ENCODE measurements around the gene TMEM132A.

Gene TMEM132A

DNA sequence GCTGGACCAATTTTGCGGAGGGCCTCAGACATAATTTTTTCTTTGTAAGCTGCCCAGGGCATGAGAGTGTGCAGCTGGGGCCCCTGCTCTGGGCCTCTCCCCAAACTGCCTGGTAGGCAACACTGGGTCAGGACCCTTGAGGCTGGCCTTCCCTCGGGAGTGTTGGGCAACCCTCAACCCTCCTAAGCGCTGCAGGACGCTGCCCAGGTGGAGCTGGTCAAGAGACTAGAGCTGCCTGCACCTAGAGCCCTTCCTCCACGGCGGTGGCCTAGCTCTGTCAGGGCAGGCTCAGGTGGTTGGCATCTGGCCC, 505 bp upstream of the TMEM132A start:
- no peak for DNase-seq

DNA sequence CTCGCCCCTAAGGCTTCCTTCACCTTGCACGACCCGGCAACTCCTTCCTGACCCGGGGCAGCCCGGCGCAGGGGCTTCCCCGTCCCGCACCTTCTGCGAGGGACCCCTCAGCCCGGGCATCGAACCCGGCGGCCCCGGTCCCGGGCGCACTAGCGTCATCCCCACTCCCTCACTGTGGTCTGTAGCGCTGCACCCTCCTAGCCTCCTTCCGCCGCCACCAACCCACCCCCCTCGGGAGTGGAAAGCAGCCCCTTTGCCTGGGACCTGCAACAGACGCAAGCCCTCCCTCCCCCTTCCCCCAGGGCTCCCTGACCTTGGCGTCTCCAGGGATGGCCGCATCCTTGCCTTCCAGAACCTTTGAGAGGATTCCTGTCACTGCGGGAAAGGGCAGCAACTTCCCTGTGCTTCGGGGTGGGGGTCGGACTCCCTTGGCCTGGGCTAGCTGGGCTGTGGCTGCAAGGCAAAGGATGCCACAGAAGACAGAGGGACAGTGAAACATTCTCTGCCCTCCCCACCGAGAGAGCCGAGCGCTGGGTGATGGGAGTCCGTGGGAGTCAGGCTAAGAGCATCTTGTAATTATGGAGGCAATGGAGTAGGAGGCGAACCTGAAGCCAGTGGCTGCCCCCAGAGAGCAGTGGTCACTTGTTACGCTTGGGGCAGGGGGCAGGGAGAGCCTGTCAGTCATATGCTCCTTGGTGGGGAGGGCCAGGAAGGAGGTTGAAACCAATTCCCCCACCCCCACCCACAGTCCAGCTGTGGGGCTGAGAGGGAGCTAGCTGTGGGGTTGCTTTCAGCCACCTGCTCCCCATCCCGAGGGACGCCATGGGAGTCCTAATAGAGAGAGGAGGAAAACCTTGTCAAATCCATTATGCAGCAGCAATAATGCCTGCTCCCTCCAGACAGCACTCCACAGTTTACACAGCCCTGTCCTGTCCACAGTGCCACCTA, 920 bp downstream of the TMEM132A start:
- no peak for DNase-seq

DNA sequence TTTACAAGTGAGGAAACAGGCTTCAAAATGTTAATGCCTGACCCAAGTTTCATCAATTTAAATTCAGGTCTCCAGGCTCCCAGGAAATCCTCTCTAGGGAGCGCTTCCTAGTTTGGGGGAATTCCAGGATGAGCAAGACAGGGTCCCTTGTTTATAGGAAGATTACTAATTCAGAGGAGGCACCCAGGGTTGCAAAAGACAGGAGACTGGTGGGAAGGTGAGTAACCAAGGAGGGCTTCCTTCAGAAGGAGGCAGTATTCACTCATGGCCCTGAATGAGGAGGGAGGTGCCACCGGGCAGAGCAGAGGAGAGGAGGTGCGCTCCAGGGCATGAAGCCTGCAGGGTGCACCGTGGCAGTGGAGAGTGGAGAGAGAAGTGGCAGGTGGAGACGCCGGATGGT, 1.6 kb downstream of the TMEM132A start:
- DNase-seq = no peak

DNA sequence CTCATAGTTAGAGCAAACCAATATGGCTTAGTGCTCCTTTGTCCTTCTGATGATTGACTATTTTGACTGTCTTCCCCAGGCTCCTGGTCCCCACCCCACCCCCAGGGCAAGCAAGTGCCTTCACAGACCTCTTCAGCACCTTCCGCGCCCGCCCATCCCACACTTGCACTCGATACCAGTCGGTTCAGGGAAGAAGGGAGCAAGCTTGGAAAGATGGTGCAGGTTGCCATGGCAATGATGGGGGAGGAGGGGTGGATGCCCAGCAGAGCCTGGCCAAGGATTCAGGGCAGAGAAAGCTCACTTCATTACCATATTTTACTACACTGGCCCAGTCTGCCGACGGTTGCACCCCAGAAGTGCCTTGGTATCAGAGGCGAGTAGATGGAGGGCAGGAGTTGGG, 2.2 kb downstream of the TMEM132A start:
- no peak for DNase-seq

DNA sequence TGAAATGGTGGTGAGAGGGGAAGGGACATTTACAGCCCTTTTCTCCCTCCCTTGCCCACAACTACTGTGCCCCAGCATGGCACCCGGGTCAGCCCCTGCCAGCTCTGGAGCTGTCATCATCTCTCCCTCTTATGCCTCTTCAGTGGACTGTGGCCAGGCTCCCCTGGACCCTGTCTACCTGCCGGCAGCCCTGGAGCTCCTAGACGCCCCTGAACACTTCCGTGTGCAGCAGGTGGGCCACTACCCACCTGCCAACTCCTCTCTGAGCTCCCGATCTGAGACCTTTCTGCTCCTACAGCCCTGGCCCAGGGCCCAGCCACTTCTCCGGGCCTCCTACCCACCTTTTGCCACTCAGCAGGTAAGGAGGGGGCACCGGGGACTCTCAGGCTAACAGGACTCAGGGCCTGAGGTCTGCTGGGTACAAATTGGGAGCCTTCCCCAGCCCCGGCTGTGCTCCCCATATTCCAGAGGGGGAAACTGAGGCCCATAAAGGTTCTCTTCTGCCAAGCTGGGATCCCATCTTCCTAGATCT, 2.9 kb downstream of the TMEM132A start:
- DNase-seq = no peak

DNA sequence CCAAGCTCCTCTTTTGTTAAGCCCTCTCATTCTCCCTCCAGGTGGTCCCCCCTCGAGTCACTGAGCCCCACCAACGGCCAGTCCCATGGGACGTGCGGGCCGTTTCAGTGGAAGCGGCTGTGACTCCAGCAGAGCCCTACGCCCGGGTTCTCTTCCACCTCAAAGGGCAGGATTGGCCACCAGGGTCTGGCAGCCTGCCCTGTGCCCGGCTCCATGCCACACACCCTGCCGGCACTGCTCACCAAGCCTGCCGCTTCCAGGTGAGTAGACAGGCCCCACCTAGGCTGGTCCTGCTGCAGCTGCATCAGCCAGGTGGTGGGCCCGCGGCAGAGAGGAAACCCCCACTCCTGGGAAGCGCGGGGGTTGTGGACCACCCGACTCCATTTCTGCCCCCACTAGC, 3.3 kb downstream of the TMEM132A start:
- no peak for DNase-seq

DNA sequence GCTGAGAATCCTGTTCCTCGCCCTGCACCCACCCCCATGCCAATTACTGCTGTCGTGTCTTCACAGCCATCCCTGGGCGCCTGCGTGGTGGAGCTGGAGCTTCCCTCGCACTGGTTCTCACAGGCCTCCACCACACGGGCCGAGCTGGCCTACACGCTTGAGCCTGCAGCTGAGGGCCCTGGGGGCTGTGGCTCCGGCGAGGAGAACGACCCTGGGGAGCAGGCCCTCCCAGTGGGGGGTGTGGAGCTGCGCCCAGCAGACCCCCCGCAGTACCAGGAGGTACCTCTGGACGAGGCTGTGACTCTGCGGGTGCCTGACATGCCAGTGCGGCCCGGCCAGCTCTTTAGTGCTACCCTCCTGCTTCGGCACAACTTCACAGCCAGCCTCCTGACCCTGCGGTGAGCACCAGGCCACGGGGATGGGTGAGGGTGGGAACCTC, 4.3 kb downstream of the TMEM132A start:
- no peak for DNase-seq

DNA sequence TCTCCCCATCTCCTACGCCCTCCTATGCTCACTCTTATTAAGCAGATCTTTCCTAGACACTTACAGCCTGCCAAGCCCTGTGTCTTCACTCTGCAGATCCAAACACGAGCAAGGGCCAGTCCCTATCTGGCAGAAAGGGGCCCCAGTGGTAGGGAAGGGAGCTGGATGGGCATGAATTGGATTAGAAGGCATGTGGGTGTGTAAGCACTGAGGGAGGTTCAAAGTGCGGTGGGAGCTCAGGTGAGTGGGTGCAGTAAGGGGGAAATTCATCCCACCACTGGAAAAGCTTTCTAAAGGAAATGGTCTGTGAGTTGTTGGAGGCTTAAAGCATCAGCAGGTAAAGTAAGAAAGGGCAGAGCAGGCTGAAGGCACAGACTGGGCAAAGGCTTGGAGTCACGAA, 5.5 kb downstream of the TMEM132A start:
- no peak for DNase-seq

DNA sequence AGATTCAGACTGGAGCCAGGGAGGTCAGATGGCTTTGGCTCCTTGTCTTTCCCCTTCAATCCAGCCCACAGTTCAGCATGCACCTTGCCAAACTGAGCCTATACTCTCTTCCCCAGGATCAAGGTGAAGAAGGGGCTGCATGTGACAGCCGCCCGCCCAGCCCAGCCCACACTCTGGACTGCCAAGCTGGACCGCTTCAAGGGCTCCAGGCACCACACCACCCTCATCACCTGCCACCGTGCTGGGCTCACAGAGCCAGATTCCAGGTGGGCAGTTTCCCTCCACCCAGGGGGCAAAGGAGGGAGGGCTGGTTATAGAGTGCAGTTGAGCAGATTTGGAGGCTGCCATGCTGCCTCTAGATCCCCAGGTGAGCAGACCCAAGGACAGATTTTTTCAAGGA, 6.1 kb downstream of the TMEM132A start:
- no peak for DNase-seq

DNA sequence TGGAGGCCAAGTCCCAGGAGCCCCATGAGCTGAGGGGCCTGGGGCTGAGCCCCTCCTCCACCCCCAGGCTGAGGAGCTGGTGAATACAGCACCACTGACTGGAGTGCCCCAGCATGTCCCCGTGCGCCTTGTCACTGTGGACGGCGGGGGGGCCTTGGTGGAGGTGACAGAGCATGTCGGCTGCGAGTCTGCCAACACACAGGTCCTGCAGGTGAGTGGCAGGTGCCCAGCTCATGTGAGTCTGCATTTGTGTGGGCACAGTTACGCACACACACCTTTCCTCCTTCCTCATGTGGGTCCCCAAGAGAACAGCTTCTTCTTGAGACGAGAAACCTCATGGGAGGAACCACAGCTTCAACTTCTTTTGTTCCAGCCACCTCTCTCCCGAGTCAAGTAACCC, 7.7 kb downstream of the TMEM132A start:
- DNase-seq = no peak

DNA sequence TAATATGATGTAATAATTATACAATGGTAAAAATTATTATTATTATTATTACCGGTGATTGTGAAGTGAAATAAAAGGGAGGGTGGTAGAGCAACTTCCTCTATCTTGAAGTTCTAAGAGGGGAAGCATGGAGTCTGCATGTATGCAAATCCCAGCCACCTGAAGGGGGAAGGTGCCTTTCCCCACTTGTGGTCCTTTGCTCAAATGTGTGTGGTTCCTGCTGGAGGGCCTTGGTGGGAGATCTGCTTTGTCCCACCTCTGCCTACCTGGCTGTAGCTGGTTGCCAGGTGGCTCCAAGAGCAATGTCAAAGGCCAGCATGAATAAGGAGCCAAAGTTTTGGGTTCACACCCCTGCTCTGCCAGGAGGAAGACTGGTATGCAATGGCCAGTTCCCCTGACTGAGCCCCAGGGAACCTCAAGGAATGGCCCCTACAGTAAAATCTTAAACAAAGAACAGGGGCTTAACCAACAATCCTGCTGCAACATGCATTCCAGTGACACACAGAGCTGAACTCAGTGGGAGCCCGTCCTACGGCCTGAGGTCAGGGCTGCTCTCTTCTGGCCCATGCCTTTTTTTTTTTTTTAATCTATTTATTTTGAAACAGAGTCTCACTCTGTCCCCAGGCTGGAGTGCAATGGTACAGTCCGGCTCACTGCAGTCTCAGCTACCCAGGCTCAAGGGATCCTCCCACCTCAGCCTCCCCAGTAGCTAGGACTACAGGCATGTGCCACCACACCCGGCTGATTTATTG, 8.5 kb downstream of the TMEM132A start:
- no peak for DNase-seq

DNA sequence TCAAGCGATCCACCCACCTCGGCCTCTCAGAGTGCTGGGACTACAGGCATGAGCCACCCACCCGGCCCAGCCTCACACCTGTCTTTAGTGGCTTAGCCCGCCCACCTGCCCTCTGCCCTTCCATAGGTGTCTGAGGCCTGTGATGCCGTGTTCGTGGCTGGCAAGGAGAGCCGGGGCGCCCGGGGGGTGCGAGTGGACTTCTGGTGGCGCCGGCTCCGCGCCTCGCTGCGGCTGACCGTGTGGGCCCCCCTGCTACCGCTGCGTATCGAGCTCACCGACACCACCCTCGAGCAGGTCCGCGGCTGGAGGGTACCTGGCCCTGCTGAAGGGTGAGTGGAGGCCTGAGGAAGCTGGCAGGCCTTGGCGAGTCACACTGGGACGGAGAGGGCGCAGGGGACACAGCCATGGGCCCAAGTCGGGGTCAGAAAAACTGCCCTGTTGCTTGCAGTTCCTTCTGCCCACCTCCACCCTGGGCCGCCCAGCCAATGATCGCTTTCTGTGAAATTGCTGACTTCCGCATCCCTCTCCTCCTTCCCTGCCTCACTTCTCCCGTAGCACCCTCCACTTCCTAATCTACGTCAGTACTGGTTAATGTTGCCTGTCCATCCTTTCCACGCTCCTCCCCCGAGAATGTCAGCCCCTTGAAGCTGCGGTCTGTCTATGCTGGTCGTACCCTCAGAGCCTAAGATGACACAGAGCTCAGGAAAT, 9.3 kb downstream of the TMEM132A start:
- no peak for DNase-seq

DNA sequence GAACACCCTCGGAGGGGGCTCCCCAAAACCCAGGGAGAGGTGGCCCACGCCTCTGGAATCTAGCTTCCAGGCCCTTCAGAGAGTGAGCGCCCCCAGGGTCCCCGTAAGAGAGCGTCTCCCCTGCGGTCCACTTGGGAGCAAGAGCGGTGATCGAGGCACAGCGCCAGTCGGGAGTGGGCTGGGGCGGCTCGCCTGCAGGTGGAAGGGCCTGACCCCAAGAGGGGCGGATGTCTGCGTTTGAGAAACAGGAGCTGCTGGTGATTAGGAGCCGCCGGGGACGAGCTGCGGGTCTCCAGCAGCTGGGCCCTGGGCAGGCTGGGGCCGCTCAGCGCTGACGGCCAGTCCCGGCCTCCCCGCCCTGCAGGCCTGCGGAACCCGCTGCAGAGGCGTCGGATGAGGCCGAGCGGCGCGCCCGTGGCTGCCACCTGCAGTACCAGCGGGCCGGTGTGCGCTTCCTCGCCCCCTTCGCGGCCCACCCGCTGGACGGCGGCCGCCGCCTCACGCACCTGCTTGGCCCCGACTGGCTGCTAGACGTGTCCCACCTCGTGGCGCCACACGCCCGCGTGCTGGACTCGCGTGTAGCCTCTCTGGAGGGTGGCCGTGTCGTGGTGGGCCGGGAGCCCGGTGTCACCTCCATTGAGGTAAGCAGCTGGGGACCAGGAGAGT, 10.0 kb downstream of the TMEM132A start:
- no peak for DNase-seq

DNA sequence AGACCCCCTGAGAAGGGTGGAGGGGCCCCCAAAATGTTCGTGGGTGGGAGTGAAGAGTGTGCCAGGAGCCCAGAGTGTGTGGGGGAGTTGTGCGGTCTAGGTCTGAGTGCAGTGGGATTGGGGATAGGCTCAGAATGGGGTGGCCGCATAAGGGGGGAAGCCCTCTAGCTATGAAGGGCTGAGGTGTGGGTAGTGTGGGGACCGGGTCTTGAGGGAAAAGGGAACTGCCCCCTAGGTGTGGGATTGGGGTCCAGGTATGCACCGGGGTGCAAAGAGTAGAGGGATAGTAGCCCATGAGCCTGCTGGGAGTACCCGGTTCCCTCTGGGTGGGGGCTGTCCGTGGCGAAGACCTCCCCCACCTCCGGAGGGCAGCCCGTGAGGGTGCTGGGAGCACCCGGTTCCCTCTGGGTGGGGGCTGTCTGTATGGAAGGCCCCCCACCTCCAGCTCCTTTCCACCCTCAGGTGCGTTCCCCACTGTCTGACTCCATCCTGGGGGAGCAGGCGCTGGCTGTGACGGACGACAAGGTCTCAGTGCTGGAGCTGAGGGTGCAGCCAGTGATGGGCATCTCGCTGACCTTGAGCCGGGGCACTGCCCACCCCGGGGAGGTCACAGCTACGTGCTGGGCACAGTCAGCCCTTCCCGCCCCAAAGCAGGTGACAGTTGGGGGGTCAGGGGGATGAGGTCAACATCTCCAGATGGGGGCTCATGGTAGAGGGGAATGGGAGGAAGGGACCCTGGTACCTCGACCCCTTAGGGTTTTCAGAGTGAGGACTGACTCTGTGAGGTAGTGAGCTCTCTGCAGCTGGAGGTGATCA, 10.7 kb downstream of the TMEM132A start:
- no peak for DNase-seq

DNA sequence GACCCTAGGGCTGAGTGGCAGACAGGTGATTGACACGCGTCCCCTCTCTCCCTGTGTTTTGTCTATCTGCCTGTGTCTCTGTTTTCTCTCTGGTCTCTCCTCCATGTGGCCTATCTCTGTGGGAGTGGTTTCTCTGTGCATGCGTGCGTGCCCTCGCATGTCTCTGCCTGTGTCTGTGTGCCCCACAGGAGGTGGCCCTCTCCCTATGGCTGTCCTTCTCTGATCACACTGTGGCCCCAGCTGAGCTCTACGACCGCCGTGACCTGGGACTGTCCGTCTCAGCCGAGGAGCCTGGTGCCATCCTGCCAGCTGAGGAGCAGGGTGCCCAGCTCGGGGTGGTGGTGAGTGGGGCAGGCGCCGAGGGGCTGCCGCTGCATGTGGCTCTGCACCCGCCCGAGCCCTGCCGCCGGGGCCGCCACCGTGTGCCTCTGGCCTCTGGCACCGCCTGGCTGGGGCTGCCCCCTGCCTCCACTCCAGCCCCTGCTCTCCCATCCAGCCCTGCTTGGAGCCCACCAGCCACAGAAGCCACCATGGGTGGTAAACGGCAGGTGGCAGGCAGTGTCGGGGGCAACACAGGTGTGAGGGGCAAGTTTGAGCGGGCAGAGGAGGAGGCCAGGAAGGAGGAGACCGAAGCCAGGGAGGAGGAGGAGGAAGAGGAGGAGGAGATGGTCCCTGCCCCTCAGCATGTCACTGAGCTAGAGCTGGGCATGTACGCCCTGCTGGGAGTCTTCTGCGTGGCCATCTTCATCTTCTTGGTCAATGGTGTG, 11.6 kb downstream of the TMEM132A start:
- DNase-seq = no peak

DNA sequence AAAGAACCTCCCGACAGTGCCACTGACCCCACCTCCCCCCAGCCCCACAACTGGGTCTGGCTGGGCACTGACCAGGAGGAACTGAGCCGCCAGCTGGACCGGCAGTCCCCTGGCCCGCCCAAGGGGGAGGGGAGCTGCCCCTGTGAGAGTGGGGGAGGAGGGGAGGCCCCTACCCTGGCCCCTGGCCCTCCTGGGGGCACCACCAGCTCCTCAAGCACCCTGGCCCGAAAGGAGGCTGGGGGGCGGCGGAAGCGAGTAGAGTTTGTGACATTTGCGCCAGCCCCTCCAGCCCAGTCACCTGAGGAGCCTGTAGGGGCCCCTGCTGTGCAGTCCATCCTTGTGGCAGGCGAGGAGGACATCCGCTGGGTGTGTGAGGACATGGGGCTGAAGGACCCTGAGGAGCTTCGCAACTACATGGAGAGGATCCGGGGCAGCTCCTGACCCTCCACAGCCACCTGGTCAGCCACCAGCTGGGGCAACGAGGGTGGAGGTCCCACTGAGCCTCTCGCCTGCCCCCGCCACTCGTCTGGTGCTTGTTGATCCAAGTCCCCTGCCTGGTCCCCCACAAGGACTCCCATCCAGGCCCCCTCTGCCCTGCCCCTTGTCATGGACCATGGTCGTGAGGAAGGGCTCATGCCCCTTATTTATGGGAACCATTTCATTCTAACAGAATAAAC, 12.3 kb downstream of the TMEM132A start:
- DNase-seq = no peak

DNA sequence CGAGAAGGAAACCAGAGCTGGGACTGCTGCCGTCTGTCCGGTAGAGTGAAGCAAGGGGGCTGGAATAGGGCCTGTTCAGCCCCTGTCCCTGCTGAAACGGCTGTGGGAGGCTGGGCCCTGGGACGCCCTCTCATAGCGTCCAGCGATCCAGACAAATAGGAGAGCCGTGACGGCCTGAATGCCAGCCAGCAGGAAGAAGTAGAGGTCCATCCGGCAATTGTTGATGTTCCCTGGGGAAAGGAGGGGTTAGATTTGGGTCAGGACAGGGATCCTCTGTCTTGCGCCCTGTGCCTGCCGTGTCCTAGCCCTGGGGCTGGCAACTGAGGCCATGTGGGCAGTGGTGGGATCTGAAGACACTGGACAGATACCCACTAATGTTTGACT, 12.9 kb downstream of the TMEM132A start:
- no peak for DNase-seq

DNA sequence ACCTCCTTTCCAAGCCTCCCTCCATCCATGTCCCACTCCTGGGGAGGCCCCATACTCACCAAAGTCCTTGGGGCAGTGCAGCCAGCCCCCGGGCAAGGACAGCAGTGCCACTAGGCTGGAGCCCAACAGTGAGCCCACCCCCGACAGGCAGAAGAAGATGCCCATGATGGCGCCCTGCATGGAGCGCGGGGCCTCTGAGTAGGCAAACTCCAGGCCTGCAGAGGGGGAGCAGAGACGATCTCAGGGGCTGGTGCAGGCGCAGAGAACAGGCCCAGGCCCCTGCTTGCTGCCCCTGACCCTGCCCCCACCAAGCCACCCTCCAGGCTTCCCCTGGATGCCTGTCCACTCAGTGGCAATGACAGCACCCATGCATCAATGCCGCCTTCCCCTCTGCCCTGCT, 13.6 kb downstream of the TMEM132A start:
- DNase-seq = no peak

DNA sequence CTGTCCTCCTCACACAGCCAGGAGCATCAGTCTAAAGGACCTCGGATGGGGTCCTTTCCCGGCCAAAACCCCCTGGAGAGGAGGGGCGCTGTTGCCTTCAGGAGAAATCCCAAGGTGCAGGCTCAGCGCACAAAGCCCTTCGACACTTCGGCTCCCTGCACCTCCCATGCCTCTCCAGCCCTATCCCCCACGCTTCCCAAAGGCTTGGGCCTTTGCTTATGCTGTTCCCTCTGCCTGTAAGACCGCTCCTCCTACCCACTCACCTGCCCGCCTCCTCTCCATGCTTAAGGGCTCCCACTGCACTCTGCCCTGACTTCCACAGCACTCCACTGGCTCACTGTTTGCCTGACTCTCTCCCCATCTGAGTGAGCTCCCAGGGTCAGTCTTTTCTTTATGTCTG, 14.2 kb downstream of the TMEM132A start:
- no peak for DNase-seq

DNA sequence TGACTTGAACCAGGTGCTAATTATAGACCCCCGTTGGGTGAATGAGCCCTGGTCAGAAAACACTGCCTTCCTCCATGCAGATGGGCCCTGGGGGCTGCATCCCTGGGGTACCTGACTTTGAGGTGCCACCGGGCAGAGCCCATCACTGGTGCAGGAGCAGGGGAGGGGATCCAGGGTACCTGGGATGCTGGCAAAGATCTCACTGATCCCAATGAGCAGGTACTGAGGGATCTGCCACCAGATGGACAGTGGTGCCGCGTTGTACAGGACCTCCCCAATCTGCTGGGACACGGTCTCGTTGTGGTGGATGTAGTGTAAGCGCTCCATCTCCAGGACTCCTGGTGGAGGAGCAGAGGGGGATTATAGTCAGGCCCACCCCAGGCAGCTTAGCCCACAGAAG, 15.0 kb downstream of the TMEM132A start:
- DNase-seq = no peak

DNA sequence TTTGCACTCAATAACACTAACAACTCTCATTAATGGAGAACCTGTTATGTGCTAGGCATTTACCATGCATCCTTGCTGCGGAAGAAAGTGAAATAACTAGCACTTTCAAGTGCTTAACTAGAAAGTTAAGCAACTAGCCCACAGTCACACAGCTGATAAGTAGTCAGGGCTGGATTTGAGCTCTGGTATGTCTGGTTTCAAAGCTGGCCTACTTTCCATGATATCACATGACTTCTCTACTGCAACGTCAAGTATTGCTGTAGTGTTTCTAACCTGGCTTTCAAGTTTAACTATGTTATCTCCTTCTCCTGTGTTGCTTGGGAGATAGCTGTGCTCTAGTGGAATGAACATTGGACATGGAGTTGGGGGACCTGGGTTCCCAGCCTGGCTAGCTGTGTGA, 15.6 kb downstream of the TMEM132A start:
- DNase-seq = no peak

All from GDM1 (cell line).